ENCODE results near the gene ADCY1.

The ADCY1 gene

DNA sequence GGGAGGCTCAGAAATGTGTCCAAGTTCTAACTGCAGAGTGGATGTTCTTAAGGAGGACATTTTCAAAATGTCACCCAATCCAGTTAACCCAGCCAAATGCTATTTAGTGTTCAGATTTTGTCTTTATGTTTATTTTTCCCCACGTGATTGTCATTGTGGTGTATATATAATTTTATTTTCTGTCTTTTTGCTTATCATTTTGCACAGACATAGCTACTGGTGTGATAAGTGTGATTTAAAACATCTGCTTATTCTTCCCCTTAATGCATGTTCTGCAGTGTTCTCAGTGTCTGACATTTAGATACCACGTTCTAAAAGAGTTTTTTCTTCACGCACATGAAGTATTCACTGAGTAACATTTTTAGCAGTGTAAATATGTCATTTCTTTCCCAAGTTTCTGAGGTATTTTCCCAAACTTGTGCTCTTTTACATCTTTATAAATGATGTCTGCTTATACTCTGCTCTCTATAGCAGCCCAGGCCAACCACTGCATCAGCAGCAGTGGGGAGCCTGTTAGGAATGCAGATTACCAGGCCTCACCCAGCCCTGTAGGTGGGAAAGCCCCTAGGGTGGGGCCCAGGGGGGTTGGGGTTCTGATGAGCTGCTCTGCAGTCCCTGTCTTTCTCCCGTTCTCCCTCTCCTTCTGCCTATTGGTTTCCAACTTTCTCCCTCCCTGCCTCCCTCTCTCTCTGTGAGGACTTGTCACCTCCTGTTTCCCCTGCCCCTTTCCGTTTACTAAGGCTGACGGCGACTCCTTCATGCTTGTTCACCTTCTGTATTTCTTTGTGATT, 20.8 kb downstream of the ADCY1 start:
- no peak for DNase-seq (ENCODE audit: low spot score)

DNA sequence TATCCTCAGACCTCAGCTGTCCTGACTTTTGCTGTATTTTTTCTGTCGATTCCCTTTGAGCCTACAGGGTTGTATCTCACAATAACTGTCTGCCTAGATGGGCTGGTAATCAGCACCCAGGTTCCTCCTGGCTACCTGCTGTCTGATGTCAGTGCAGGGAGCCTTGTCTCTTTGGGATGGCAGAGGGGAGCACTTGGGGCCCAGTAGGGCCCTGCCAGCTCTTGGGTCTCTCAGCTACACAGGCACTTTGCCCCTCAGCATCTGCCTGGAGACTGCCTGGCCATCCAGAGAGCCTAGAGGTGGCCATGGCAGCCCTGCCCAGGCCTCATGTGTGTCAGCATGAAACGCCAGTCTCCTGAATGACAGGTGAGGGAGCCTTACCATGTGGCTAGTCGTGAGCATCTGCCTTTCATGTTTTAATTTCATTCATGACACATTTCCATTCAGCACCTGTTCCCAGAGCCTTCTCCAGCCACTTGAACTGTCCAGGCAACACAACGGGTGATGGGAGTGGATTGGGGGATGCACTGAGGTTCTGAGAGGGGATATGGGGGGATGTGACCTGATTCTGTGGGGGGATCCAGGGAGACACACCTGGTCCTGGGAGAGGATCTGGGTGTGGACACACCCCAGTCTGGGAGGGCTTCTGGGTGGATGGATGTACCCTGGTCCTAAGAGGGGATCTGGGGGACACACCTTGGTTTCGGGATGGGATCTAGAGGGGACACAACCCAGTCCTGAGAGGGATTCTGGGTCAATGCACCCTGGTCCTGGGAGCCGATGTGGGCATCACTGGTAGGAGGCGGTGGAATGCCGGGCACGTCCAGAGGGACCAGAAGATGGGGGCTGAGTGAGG, 21.9 kb downstream of the ADCY1 start:
- DNase-seq (ENCODE audit: low spot score), result peak; percentile 6

DNA sequence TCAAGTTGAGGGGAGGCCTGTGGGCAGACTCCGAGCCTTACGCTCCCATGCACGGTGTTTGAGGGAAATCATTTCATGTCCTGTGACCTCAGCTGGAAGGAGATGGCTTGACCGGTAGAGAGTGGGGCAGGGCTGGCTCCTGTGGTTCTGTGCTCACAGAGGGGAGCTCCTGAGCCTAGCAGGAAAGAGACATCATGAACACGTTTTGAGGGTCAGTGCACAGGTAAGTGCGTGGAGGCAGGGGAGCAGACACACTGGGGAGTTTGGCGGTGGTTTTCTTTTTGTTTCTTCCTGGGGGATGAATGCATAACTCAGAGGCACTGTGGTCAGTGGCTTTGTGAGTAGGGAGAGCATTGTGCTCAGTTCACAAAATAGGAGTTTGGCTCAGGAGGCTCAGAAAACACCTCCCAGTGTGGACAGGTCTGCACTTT, 22.5 kb downstream of the ADCY1 start:
- peak; percentile 2 for DNase-seq (ENCODE audit: low spot score)

DNA sequence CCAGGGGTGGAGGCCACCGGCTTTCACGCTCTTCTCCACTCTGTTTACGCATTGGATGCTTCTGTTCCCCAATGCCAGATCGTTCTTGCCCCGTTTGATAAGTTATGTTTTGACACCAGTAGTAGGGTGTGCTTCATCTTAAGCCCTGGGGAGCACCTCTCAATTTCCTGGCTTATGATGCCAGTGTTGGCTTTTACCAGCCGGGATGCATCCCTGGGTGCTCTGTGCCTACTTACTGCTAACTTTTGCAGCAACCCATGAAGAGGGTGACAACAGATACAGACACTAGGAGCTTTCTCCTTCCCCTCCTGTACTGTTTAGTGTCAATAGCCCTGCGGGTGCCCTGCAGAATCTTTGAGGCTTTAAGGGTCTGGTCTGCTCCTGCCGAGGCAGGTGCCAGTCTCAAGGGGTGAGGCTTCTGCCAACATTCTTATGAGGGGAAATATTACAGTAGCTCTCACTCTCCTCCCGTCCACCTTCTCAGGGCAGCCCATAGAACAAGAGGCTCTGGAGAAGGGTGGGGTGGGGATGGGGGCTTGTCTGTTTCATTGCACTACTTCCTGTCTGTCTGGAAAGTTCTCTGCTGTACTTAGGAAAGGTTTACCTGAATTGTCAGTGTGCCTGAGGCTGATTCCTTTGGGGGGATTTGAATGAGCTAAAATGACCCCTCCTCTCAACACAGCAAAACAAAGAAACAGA, 23.3 kb downstream of the ADCY1 start:
- peak; percentile 3 for DNase-seq (ENCODE audit: low spot score)

DNA sequence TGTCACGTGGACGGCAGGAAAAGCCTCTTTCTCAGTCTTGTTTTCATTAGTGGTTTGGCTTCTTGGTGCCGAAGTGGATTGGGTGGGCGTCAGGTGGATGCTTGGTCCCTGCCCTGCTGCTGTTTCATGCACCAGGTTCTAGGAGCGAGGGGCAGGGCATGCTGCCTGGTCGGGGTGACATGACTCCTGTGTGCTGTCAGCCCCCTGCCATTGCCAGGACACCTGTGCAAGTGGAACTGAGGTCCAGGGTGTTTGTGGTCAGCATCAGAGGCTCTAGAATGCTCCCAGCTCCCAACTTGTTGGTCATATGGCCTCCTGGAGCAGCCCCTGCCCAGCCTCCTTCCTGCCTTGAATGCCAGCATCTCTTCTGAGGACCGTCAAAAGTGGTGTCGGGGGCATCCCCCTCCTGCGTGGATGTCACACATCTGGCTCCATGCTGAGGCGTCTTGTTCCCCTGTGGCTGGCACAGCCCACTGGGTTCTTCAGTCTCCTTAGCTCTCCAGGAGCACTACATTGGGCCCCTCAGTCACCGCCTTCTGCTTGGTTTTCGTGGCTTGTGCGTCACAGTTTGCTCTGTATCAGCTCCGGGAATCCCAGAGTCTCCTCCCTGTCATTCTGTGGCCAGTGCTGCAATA, 24.8 kb downstream of the ADCY1 start:
- DNase-seq (ENCODE audit: low spot score), result peak; percentile 4

DNA sequence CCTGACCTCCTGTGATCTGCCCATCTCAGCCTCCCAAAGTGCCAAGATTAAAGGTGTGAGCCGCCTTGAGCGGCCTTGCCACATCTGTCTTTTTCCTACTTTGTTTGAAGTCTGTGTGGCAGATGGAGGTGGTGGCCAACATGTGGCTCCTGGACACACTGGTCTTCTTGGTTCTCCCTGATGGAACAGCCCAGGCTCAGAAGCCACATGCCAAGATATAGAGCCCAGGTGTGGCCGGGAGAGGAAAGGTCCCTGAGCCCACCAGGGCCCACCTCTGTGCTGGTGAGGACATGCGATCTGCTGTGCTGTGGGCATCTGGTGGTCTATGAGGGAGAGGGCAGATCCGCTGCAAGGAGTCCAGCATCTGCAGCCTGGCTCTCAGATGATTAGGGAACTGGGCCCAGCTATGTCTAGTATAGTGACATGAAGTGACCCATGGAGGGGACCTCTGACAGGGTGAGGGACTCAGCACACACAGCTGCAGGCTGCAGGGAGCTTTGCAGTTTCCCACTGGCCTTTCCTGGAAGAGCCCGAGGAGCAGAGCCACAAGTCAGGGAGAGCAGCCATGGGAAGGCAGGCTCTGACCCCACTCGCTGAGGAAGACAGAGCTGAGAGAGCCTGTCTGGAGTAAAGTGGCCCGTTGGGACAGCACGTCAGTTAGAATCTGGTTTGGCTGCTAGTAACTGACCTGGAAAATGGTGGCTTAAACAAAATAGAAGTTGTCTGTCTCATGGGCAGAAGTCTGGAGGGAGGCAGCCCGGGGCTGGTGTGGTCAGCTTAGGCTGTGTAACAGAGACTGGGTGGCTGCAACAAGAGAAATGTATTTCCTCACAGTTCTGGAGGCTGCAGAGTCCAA, 25.9 kb downstream of the ADCY1 start:
- no peak for DNase-seq (ENCODE audit: low spot score)

DNA sequence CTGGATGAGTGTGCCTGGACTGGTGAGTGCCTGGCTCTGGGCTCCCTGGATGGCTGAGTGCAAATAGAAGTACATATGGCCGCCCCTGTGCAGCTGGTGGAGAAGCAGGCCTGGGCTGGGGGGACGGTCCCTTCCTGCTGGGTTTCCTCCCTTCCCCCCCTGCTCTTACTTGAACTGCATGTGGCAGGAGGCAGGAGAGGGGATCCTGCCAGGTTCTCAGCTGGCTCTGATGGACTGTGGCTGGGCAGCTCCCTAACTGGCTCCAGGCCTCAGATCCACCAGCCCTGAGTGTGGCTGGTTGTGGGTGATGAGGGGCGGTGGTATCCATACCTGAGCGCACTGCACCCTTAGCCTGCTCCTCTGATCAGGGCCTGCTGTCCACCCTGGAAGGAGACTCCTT, 26.9 kb downstream of the ADCY1 start:
- DNase-seq (ENCODE audit: low spot score), result no peak

DNA sequence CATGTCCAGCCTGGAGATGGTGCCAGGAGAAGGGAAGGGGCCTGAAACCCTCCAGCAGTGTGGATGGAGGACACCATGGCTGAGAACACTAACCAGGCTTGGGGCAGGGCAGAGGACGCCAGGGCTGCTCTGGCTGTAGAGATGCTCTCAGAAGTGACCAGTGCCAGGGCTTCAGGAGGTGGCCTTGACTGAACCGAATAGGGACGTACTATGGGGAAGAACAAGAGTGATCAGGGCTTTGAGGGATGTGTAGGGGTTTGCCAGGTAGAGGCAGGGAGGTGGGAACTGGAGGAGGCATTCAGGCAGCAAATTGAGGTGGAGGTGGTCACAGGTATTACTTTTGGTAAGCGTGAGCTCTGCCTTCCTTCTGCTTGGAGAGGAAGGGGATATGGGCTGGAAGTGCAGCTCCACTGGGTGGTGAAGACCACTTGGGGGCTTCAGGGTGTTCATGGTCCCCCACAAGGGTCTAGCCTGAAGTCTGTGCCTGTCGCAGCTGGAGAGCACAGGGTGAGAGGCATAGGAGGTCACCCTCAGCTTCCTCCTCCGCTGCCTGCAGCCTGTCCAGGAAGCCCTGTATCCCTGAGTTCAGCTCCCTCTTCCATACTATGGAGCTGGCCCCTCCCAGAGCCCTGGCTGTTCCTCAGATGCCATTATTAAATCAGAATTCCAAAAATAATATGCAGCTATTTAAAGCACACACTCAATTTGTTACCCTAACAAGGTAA, 27.8 kb downstream of the ADCY1 start:
- DNase-seq (ENCODE audit: low spot score), result no peak

DNA sequence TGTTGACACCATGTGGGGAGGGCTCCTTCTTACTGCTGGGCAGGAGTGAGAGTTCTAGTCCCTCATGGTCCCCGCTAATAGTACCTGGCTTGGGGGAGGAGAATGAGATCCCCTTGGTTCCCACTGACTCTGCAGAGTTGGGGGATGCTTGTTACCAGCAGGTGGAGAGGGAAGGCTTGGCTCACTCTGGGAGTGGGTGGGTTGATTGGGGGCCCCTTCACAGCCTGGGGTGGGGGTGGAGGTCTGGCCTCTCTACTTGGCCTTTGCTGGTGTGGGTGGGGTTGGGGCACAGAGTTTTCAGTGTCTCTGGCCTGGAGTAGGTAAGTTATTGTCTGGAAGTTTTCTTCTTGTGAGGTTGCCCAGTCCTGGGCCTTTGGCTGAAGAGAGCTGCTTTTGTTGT, 31.9 kb downstream of the ADCY1 start:
- no peak for DNase-seq (ENCODE audit: low spot score)

DNA sequence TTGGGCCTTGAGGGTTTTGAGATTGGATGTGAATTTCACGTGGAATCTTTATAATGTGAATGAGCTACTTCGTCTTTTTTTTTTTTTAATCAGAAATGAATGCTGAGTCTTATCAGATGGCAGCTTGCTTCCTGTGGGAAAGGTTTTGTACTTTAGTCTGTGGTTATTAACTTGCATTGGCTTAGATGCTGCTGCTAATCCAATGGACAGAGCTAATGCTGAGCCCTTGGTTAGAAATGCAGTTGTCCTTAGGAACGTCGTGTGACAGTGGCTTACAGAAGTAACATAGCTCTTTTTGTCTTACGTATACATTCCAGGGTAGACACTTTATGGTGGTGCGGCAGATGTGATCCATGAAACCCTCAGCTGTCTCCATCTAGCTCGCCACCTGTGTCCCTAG, 32.8 kb downstream of the ADCY1 start:
- no peak for DNase-seq (ENCODE audit: low spot score)

DNA sequence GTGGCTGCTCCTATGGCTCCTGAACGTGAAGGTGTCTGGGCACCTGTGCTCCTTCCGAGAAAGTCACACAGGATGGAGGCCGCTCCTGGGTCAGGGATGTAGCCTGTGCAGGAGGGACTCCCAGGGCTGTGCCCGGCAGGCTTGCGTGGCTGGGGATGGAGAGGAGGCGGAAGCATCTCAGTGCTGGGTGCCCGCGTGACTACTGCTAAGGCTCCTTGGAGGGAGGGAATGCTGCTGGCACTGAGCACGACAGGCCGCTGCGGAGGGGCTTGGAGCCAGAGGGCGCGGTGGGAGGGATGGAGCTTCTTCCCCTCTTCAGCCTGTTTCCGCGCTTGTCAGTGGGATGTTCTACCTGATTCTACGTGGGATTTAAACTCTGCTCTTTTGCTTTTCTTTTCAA, 35.0 kb downstream of the ADCY1 start:
- no peak for DNase-seq (ENCODE audit: low spot score)

DNA sequence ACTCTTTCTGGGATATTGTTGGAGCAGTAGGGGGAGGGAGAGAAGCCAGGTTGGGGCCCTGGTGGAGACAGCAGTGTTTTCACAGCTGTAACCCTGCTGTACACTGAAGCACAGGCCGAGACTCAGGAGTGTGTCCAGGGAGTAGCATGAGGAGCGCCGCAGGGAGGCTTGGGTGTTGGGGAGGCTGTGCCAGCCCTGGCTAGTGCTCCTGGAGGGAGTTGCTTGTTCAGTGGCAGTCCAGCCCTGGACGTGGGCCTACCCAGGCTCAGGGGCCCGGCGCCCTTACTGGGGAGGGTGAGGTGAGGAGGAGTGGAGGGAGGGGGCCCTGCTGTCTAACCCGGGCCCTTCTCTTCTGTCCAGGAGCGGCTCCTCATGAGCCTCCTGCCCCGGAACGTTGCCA, 35.9 kb downstream of the ADCY1 start:
- DNase-seq (ENCODE audit: low spot score), result no peak

DNA sequence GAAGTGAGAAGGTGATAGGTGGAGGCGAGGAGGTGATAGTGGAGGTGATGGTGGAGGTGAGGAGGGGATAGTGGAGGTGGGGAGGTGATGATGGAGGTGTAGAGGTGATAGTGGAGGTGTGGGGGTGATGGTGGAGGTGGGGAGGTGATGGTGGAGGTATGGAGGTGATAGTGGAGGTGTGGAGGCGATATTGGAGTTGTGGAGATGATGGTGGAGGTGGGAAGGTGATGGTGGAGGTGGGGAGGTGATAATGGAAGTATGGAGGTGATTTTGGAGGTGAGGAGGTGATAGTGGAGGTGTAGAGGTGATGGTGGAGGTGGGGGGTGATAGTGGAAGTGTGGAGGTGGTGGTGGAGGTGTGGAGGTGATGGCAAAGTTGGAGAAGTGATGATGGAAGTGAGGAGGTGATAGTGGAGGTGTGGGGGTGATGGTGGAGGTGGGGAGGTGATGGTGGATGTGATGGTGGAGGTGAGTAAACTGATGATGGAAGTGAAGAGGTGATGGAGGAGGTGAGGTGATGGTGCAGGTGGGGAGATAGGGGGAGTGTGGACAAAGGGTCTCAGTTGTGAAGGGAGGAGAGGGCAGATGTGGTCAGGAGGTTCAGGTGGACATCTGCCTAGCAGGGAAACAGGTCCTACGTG, 36.6 kb downstream of the ADCY1 start:
- DNase-seq (ENCODE audit: low spot score), result no peak

DNA sequence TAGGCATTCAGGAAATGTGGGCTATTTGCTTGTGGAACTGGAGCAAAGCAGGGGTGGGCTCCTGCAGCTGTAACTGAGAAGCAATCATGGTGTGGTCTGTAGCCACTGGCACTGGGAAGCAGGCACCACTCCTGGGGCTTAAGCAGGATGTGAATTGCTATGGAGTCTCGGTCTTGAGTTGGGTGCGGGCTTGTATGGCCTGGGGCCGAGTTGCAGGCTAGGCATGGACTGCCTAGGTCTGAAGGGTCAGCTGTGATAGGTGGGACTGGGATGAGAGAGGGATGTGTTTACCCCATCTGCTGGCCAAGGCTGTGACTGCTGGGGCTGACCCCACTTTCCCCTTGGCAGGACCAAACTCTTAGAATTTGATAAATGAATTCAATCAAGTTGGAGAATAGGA, 43.0 kb downstream of the ADCY1 start:
- no peak for DNase-seq (ENCODE audit: low spot score)

DNA sequence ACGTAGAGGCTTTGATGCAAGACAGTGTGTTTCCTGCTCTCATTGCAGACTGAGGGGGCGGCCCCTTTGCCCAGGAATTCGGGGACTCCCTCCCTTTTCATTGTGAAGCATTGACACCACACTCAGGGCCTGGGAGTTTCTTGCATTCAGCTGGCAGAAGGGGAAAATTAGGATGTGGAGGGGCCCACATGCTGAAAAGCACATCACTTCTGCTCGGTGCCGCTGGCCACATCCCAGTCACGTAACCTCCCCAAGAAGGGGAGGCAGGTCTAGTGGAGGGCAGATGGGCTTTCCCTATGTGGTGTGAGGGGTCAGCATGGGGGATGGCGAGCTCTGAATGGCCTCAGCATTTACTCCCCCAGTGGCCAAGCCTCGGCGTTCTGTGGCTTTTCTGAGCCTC, 47.9 kb downstream of the ADCY1 start:
- DNase-seq (ENCODE audit: low spot score), result no peak

DNA sequence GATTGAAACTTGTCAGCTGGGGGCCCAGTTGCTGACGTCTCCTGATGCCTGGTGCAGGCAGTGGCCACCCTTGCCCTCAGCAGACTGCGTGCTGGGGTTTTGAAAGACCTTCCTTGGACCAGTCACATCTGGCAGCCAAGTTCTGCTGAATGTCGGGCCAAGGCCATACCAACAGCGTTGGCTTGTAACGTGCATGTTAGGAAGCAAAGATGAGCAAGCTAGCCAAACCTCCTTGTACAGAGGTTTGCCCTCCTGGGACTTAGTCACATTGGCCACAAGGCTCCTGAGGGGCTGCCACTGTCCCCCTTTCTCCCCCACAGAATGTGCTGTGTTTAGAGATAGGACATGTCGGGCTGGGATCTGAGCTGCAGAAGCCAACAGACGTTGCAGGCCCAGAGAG, 49.0 kb downstream of the ADCY1 start:
- DNase-seq (ENCODE audit: low spot score), result no peak

DNA sequence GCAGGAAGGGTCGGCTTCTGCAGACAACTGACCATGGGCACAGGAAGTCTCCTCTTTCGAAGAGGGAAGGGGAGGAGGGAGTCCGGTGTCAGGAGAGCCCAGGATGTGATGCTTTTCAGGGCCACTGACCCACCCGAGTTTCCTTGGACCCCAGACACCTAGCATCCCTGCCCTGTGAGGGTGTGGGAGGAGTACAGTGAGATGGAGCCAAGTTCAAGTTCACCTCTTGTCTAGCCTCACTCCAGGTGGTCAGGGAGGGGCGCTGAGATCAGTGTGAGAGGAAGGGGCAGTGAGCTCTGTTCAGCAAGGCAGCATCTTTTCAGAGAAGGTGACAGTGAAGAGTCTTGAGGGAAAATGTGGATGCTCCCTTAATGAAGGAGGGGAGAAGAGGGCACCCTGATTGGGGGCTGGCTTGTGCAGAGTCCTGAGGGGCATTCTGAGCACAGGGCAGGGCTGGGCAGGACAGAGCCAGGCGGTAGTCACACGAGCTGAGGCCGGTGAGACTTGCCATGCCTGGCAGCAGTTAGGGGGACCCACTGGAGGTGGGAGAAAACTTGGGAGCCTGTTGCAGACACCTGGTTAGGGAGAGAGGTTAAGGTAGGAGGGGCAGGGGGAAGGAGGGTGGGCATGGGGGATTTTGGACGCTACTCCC, 49.7 kb downstream of the ADCY1 start:
- no peak for DNase-seq (ENCODE audit: low spot score)

DNA sequence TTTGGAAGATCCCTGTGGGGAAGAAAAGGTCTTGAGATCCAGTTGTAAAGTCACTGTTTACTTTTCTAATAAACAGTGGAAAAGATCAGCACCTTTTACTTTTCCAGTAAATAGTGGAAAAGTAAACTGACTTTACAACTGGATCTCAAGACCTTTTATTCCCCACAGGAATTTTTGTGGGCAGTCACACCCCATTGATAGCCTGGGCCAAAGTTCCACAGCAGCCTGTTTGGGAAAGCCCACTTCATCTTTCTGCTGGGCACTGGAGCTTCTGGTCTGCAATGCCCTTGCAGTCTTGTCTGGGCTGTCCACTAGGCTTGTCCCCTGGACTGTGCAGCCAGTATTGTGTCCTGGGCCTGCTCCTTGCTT, 50.2 kb downstream of the ADCY1 start:
- no peak for DNase-seq (ENCODE audit: low spot score)

DNA sequence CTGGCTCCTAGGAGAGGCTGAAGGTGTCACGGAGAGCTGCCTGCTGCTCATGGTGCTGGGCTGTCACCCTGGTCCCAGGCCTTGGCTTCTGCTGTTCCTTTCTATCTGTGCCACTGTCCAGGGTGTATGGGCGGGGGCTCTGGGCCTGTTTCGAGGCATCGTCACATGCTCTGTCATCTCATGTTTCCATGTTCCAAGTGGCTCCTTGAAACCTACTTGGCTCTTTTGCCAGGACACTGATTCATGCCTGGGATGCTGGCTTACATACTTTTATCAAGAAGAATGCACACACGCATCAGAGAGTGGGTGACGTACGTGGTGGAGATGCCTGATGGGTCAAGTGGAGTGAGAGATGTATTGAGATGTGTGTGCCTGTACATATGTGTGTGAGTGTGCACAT, 50.9 kb downstream of the ADCY1 start:
- DNase-seq (ENCODE audit: low spot score), result peak; percentile 57

All from AG20443 (cell line).